HL-60 (cell line): Measurements from ENCODE around the gene CORIN.

Experiments
- GABPA ChIP-seq: IDR thresholded peaks from 2 replicates; pipeline ENCODE4 v1.6.1; 2012; ENCODE audit warnings: low read depth
- POLR2AphosphoS5 ChIP-seq: IDR thresholded peaks from 2 replicates; pipeline ENCODE4 v1.6.1; 2012; ENCODE audit warnings: low read depth
- SPI1 ChIP-seq: IDR thresholded peaks from 2 replicates; pipeline ENCODE4 v1.6.1; 2012; ENCODE audit warnings: low read depth, mild to moderate bottlenecking, borderline replicate concordance
- TF ChIP-seq, protein P1 (sequence below): IDR thresholded peaks from one replicate; pipeline ENCODE4 v1.5.1; 2011; ENCODE audit warnings: low read length, control low read depth, inconsistent platforms; ENCODE audit not compliant: insufficient read depth
- TF ChIP-seq, protein P2 (sequence below): IDR thresholded peaks from 2 replicates; pipeline ENCODE4 v1.6.1; 2012; ENCODE audit warnings: low read depth; ENCODE audit not compliant: insufficient replicate concordance

DNA sequence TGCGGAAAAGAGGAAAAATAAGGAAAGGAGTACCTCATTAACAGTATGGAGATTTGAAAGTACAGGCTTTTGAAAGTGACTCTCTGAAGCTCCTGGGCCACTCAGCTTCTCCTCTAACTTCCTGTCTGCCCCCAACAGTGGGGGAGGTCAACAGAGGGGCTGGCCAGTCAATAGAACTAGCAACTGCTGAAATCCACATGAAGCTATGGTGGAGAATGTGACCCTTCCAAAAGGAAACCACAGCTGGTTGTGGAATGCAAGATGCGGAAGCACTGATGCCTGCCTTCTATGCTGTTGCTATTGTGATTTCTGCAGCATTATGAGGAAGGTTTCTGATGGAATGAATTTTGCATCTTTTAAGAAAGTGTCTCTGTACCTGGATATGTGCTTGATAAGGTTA lies 2.4 kb downstream of the CORIN start:
- TF ChIP-seq, protein P1, sequence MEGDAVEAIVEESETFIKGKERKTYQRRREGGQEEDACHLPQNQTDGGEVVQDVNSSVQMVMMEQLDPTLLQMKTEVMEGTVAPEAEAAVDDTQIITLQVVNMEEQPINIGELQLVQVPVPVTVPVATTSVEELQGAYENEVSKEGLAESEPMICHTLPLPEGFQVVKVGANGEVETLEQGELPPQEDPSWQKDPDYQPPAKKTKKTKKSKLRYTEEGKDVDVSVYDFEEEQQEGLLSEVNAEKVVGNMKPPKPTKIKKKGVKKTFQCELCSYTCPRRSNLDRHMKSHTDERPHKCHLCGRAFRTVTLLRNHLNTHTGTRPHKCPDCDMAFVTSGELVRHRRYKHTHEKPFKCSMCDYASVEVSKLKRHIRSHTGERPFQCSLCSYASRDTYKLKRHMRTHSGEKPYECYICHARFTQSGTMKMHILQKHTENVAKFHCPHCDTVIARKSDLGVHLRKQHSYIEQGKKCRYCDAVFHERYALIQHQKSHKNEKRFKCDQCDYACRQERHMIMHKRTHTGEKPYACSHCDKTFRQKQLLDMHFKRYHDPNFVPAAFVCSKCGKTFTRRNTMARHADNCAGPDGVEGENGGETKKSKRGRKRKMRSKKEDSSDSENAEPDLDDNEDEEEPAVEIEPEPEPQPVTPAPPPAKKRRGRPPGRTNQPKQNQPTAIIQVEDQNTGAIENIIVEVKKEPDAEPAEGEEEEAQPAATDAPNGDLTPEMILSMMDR, result no peak
- TF ChIP-seq SPI1, result no peak
- TF ChIP-seq, protein P2, sequence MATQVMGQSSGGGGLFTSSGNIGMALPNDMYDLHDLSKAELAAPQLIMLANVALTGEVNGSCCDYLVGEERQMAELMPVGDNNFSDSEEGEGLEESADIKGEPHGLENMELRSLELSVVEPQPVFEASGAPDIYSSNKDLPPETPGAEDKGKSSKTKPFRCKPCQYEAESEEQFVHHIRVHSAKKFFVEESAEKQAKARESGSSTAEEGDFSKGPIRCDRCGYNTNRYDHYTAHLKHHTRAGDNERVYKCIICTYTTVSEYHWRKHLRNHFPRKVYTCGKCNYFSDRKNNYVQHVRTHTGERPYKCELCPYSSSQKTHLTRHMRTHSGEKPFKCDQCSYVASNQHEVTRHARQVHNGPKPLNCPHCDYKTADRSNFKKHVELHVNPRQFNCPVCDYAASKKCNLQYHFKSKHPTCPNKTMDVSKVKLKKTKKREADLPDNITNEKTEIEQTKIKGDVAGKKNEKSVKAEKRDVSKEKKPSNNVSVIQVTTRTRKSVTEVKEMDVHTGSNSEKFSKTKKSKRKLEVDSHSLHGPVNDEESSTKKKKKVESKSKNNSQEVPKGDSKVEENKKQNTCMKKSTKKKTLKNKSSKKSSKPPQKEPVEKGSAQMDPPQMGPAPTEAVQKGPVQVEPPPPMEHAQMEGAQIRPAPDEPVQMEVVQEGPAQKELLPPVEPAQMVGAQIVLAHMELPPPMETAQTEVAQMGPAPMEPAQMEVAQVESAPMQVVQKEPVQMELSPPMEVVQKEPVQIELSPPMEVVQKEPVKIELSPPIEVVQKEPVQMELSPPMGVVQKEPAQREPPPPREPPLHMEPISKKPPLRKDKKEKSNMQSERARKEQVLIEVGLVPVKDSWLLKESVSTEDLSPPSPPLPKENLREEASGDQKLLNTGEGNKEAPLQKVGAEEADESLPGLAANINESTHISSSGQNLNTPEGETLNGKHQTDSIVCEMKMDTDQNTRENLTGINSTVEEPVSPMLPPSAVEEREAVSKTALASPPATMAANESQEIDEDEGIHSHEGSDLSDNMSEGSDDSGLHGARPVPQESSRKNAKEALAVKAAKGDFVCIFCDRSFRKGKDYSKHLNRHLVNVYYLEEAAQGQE, result no peak
- TF ChIP-seq POLR2AphosphoS5, result no peak
- TF ChIP-seq GABPA, result no peak
